ENCODE data around the gene TRANK1. TPM values are rescaled to one million over a fixed set of nuclear protein-coding genes. Genes with fewer than 3 reads are reported as not detected.

The TRANK1 gene
- total and polyA plus RNA-seq, 2 donors from 2014 or later = 1.2 to 21.4 TPM

DNA sequence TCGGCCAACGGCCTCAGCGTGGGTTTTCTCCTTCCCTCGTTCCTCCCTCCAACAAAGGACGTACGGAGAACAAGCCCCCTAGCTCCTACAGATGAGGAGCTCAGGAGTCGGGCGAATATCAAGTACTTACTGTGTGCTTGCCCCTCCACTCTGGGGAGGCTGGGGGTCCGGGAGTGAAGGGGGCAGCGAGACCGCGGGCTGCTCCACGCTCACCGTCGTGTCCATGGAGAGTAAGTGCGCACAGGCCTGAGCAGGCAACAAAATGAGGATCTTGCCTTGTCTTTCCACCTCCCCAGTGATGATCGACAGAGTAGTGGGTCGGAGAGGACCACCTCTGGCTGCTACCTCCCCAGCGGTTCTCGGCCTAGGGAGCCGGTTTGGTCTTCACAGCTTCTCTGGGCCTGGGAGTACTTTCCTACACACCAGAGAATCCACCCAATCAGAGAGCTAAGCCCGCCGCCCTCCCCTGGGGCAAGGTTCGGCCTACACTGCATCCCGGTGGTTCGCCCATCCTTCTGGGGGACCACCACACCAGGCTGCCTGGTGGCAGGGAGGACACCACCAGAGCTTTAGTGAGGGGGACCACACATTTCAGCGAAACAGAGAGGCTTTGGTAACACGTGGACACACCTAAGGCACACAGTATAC lies 603 bp upstream of the TRANK1 start:
- no peak for TF ChIP-seq CTCF (IDR thresholded peaks at IDR 0.05; ENCODE audit: borderline replicate concordance, extremely low read depth, insufficient read depth)
- peak in 1 of 5 donors; percentile 53 for DNase-seq
- no peaks in the 10 kb centered on the region for H3K9me3 ChIP-seq (ENCODE audit: control insufficient read depth in 2 of 3, insufficient read depth in 1 of 3, low read length in 3 of 3)
- no peaks in the 10 kb centered on the region for H3K27me3 ChIP-seq (ENCODE audit: control insufficient read depth, insufficient read depth, low read length)
- no peaks in the 10 kb centered on the region for H3K36me3 ChIP-seq (ENCODE audit: control insufficient read depth in 2 of 3, insufficient read depth in 3 of 3, low read length in 3 of 3)
- H3K4me1 ChIP-seq (ENCODE audit: control insufficient read depth in 2 of 3, insufficient read depth in 2 of 3, low read depth in 1 of 3, low read length in 3 of 3) = peaks cover 0 to 2% (median 0%) of the 10 kb centered on the region in 3 donors
- intact Hi-C loops (cut with DNase I) = no loop called here
- peak overlapping the region; percentile 54 to 68 (median 63) for H3K4me3 ChIP-seq (ENCODE audit: low read length in 3 of 3)
- FAIRE-seq = no peak
- H3K27ac ChIP-seq (ENCODE audit: low read depth in 2 of 2, low read length in 2 of 2) = no peak overlapping the region
- H3K9ac ChIP-seq (ENCODE audit: low read length in 3 of 3) = peak overlapping the region in 1 of 3 donors; percentile 57

- Histone ChIP-seq H3K4me1 (ENCODE audit: control insufficient read depth in 2 of 3, insufficient read depth in 2 of 3, low read depth in 1 of 3, low read length in 3 of 3) (peaks cover 0 to 2% (median 0%) of the 10 kb centered on the region in 3 donors), H3K9ac (ENCODE audit: low read length in 3 of 3) (peak overlapping the region; percentile 6 to 75 (median 46)), H3K27ac (ENCODE audit: low read depth in 2 of 2, low read length in 2 of 2) (peak overlapping the region in 1 of 2 donors; percentile 48), H3K4me3 (ENCODE audit: low read length in 3 of 3) (peak overlapping the region; percentile 30 to 78 (median 63)), H3K36me3 (ENCODE audit: control insufficient read depth in 2 of 3, insufficient read depth in 3 of 3, low read length in 3 of 3) (no peaks in the 10 kb centered on the region), H3K27me3 (ENCODE audit: control insufficient read depth, insufficient read depth, low read length) (no peaks in the 10 kb centered on the region), H3K9me3 (ENCODE audit: control insufficient read depth in 2 of 3, insufficient read depth in 1 of 3, low read length in 3 of 3) (no peaks in the 10 kb centered on the region)
- intact Hi-C loops (cut with DNase I) = no loop called here
- FAIRE-seq (no peak), DNase-seq (peak; percentile 75 to 87 (median 84))
- no peak for TF ChIP-seq CTCF (IDR thresholded peaks at IDR 0.05; ENCODE audit: borderline replicate concordance, extremely low read depth, insufficient read depth)
Observed at GRCh38 chr3:36944012-36944640, 728 bp downstream of the TRANK1 start.

DNA sequence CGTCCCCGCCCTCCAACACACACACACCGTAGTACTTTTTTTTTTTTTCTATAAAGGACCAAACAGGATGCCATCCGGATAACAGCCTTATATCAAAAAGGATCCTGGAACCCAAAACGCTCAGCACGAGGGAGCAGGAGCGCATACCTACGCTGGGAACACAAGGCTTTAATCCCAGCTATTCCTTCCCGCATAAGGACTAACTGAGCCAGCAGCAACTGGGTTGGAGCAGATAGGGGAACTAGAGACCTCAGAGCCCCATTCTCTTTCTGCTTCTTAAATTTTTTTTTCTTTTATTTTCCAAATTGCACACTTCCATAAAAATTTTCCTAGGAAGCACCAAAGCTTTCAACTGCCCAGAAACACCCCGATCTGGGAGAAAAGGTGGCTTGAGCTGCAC lies 1.3 kb downstream of the TRANK1 start:
- H3K4me1 ChIP-seq (ENCODE audit: control insufficient read depth in 2 of 3, insufficient read depth in 2 of 3, low read depth in 1 of 3, low read length in 3 of 3) = peaks cover 0 to 2% (median 0%) of the 10 kb centered on the region in 3 donors
- TF ChIP-seq CTCF (IDR thresholded peaks at IDR 0.05; ENCODE audit: borderline replicate concordance, extremely low read depth, insufficient read depth) = no peak
- intact Hi-C loops (cut with DNase I) = no loop called here
- DNase-seq (no peak), FAIRE-seq (no peak)
- no peaks in the 10 kb centered on the region for H3K27me3 ChIP-seq (ENCODE audit: control insufficient read depth, insufficient read depth, low read length)
- peak overlapping the region; percentile 30 to 78 (median 63) for H3K4me3 ChIP-seq (ENCODE audit: low read length in 3 of 3)
- no peaks in the 10 kb centered on the region for H3K9me3 ChIP-seq (ENCODE audit: control insufficient read depth in 2 of 3, insufficient read depth in 1 of 3, low read length in 3 of 3)
- no peak overlapping the region for H3K27ac ChIP-seq (ENCODE audit: low read depth in 2 of 2, low read length in 2 of 2)
- peak overlapping the region; percentile 6 to 75 (median 46) for H3K9ac ChIP-seq (ENCODE audit: low read length in 3 of 3)
- H3K36me3 ChIP-seq (ENCODE audit: control insufficient read depth in 2 of 3, insufficient read depth in 3 of 3, low read length in 3 of 3) = no peaks in the 10 kb centered on the region
